Activated CD8-positive, alpha-beta memory T cell treated with anti-CD3 and anti-CD28 coated beads, Interleukin-2, amount 50 U/mL, for 1 hour (primary cell): ENCODE data around the gene MOCS3.

Experiments
- DNase-seq: peaks from one replicate; pipeline ENCODE4 v3.0.0-alpha.2; 2020; ENCODE audit errors: extremely low read depth

MOCS3 gene

DNA sequence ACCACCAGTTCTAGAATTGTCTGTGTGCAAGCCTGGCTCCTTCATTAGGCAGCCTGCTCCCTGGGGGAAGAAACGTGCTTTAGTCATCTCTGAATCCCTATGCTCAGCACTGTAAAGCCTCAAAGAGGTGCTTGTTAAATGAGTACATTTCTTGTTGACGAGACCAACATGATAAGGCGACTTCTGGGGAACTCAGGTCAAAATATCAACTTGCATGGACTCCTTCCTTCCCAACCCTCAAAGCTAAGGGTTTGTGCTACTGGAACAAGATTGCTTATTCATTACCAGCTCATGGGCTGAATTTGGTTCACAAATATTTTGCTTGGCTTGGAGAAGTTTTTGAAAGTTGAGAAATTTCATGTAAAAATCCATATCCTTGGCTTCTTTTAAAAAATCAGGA, 53.7 kb downstream of the MOCS3 start:
- no peak for DNase-seq
